Measurements from ENCODE around the gene ERBB4. TPM values are rescaled to one million over a fixed set of nuclear protein-coding genes. Genes with fewer than 3 reads are reported as not detected.

ERBB4 gene
- total RNA-seq, 1 donor from 2014 or later = 10.2 TPM

DNA sequence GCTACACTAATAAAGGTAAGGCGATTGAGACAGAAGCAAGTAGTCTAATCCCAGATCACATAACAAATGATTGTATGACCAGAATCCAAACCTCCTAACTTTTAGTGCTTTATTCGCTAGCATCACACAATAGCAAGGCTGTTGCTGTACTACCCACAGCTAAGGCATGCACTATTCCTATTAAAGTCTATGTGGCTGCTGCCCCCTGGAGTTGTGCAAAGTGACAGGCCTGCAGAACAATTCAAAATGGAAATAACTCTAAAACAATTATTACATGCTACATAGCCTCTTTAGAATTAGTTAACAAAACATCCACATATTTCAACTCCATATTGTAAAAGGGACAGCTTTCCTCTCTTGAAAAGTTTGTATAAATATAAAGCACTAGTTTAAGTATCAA lies 6.0 kb downstream of the ERBB4 start:
- TF ChIP-seq, protein P1, sequence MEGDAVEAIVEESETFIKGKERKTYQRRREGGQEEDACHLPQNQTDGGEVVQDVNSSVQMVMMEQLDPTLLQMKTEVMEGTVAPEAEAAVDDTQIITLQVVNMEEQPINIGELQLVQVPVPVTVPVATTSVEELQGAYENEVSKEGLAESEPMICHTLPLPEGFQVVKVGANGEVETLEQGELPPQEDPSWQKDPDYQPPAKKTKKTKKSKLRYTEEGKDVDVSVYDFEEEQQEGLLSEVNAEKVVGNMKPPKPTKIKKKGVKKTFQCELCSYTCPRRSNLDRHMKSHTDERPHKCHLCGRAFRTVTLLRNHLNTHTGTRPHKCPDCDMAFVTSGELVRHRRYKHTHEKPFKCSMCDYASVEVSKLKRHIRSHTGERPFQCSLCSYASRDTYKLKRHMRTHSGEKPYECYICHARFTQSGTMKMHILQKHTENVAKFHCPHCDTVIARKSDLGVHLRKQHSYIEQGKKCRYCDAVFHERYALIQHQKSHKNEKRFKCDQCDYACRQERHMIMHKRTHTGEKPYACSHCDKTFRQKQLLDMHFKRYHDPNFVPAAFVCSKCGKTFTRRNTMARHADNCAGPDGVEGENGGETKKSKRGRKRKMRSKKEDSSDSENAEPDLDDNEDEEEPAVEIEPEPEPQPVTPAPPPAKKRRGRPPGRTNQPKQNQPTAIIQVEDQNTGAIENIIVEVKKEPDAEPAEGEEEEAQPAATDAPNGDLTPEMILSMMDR (conservative IDR thresholded peaks at IDR 0.05) = peak; percentile 55
- Mint-ChIP-seq H3K4me1 (peaks cover 22% of the 10 kb centered on the region), H3K9me3 (no peaks in the 10 kb centered on the region), H3K27ac (ENCODE audit: unreplicated experiment) (no peak overlapping the region), H3K27me3 (ENCODE audit: low read depth) (peaks cover 28% of the 10 kb centered on the region), H3K4me3 (peak overlapping the region; percentile 23), H3K36me3 (ENCODE audit: low read depth) (no peaks in the 10 kb centered on the region)
- no peak for DNase-seq (ENCODE audit: low read depth, low spot score)

DNA sequence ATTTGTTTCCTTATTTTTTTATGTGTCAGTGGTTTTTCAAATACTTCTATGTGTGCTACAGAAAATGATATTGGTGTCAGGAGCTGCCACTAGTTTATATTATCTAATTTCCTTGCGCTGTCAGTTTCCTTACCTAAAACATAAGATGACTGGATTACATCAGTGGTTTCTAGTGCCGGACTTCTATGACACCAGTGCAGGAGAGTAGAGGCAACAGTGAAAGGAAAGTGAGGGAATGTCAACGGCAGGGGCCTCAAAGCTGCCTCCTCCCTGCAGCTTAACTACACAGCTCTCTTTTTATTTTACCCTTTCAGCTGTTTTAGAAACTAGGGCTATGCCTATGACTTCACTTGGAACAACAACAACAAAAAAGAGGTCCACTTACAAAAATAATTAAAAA lies 6.5 kb downstream of the ERBB4 start:
- no peak for DNase-seq (ENCODE audit: low read depth, low spot score)
- peaks cover 19% of the 10 kb centered on the region for H3K4me1 Mint-ChIP-seq
- TF ChIP-seq, protein P1 (conservative IDR thresholded peaks at IDR 0.05) = no peak
- no peaks in the 10 kb centered on the region for H3K9me3 Mint-ChIP-seq
- H3K4me3 Mint-ChIP-seq = no peak overlapping the region
- no peaks in the 10 kb centered on the region for H3K36me3 Mint-ChIP-seq (ENCODE audit: low read depth)
- H3K27me3 Mint-ChIP-seq (ENCODE audit: low read depth) = peaks cover 23% of the 10 kb centered on the region
- peak overlapping the region; percentile 8 for H3K27ac Mint-ChIP-seq (ENCODE audit: unreplicated experiment)

DNA sequence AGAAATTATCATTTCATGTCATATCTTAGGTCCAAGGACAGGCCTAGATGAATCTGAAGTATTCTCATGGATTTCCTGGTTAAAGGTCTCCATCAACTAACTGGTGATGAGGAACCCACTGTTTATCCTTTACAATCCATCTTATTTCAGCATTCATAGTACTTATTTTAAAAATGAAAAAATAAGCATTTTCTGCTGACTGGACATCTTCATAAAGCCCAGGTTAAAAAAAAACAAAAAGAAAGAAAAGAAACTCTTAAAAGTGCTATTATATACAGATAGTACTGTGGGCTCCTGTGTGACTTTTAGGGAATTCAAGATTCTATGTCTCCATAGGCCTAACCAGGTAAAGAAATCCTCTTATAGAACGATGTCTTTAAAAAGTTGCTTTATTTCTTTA lies 7.1 kb downstream of the ERBB4 start:
- TF ChIP-seq, protein P1 (conservative IDR thresholded peaks at IDR 0.05) = no peak
- peaks cover 14% of the 10 kb centered on the region for H3K4me1 Mint-ChIP-seq
- H3K9me3 Mint-ChIP-seq = no peaks in the 10 kb centered on the region
- no peak for DNase-seq (ENCODE audit: low read depth, low spot score)
- H3K27ac Mint-ChIP-seq (ENCODE audit: unreplicated experiment) = no peak overlapping the region
- peaks cover 17% of the 10 kb centered on the region for H3K27me3 Mint-ChIP-seq (ENCODE audit: low read depth)
- H3K36me3 Mint-ChIP-seq (ENCODE audit: low read depth) = no peaks in the 10 kb centered on the region
- no peak overlapping the region for H3K4me3 Mint-ChIP-seq

DNA sequence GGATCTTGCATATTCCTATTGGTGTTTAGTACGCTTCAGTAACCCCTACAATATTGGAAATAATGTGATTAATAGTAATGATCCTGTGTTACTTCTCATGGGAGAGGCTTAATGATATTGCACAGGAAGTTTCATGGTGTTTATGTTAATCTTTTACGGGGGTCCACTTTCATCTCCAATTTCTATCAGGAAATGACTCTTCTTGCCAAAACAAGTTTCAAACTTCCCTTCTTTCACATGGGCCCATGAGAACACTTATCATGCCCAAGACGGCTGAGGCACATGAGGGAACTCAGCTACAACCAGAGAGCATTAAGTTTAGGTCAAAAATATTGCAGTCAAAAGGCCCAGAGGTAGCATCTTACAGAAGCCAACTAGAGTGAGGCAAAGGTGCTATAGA lies 7.6 kb downstream of the ERBB4 start:
- no peaks in the 10 kb centered on the region for H3K9me3 Mint-ChIP-seq
- no peak overlapping the region for H3K27ac Mint-ChIP-seq (ENCODE audit: unreplicated experiment)
- no peak for DNase-seq (ENCODE audit: low read depth, low spot score)
- H3K36me3 Mint-ChIP-seq (ENCODE audit: low read depth) = no peaks in the 10 kb centered on the region
- TF ChIP-seq, protein P1 (conservative IDR thresholded peaks at IDR 0.05) = no peak
- H3K27me3 Mint-ChIP-seq (ENCODE audit: low read depth) = peaks cover 12% of the 10 kb centered on the region
- H3K4me3 Mint-ChIP-seq = no peak overlapping the region
- peaks cover 8% of the 10 kb centered on the region for H3K4me1 Mint-ChIP-seq

DNA sequence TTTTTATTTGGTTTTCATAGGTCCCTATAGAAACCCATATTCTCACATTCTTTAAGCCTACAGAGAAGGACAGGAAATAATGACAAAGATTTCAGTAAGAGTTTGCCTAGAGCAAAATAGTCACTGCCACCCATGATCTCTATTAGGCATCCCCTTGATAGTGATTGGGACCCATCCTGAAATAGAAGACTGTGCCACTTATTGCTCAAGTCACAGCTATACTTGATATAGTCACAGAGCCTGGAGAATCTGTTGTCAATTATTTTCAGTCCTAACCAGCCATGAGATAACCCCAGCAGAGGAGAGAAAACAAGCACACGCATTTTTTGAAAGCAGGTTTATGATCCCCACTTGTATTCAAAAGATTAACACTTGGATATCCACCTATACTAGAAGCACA lies 8.2 kb downstream of the ERBB4 start:
- H3K4me1 Mint-ChIP-seq = peaks cover 5% of the 10 kb centered on the region
- H3K36me3 Mint-ChIP-seq (ENCODE audit: low read depth) = no peaks in the 10 kb centered on the region

More for the DNA sequence above, 8.2 kb downstream of the ERBB4 start:
- Mint-ChIP-seq H3K4me3 (no peak overlapping the region), H3K9me3 (no peaks in the 10 kb centered on the region), H3K27ac (ENCODE audit: unreplicated experiment) (no peak overlapping the region), H3K27me3 (ENCODE audit: low read depth) (peaks cover 8% of the 10 kb centered on the region)
- DNase-seq (ENCODE audit: low read depth, low spot score) = no peak
- TF ChIP-seq, protein P1 (conservative IDR thresholded peaks at IDR 0.05) = no peak
